Activated CD4-positive, alpha-beta T cell treated with anti-CD3 and anti-CD28 coated beads, Interleukin-2, amount 10 ng/mL, durations not matched to agents 7 days and 5 days (primary cell): ENCODE measurements around the gene SH3D19. TPM values are rescaled to one million over a fixed set of nuclear protein-coding genes. Genes with fewer than 3 reads are reported as not detected.

Experiments used
- CTCF ChIA-PET: fragments of 350-600 bp; sonication (Branson Sonifier 250); formaldehyde crosslinking; loops from one replicate; lab custom pipeline; 2021; ENCODE audit warnings: antibody characterized with exemption; lab: Charles Lee
- POLR2A ChIA-PET: fragments of 350-600 bp; sonication (Branson Sonifier 250); formaldehyde crosslinking; loops from one replicate; lab custom pipeline; 2021; ENCODE audit warnings: antibody characterized with exemption; lab: Charles Lee
- DNase-seq: peaks from one replicate; pipeline ENCODE4 v3.0.0-alpha.2; 2020
- H3K27ac Mint-ChIP-seq: one replicate; pipeline ENCODE4 v1.8.0; 2021; ENCODE audit warnings: mild to moderate bottlenecking, moderate library complexity, mixed read lengths
- H3K27me3 Mint-ChIP-seq: one replicate; pipeline ENCODE4 v1.8.0; 2021; ENCODE audit warnings: mixed read lengths
- H3K36me3 Mint-ChIP-seq: one replicate; pipeline ENCODE4 v1.8.0; 2021; ENCODE audit warnings: low read depth, mixed read lengths
- H3K4me1 Mint-ChIP-seq: one replicate; pipeline ENCODE4 v1.8.0; 2021; ENCODE audit warnings: mixed read lengths
- H3K4me3 Mint-ChIP-seq: one replicate; pipeline ENCODE4 v1.8.0; 2021; ENCODE audit warnings: mild to moderate bottlenecking, moderate library complexity, mixed read lengths
- H3K9me3 Mint-ChIP-seq: one replicate; pipeline ENCODE4 v1.8.0; 2021; ENCODE audit warnings: mixed read lengths
- total RNA-seq, 2 experiments: library from RNA; stranded (reverse); gene quantifications; one replicate each; pipeline ENCODE4 v1.2.3, GENCODE V29; 2021

The SH3D19 gene
- total RNA-seq, 2 experiments from 2014 or later, result not detected

DNA sequence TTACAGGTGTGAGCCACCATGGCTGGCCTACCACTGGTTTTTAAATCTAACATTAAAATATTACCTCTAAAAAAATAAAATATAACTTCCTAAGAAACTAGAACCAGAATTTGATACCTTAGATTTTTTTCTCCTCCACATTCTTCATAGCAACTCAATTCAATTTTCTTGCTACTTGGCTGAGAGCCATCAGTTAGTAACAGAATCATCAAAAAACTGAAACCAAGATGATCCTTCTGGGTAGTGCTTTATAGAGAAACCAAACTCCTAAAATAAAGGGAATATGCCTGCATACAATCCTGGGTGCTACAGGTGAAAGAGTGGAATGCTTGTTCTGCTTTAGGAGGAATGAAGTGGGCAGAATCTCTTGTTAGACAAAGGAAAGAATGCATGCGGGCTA is 161.6 kb downstream of the SH3D19 start:
- Mint-ChIP-seq H3K27ac (no peak overlapping the region), H3K4me1 (no peaks in the 10 kb centered on the region), H3K36me3 (no peaks in the 10 kb centered on the region), H3K27me3 (peaks cover 9% of the 10 kb centered on the region), H3K4me3 (no peak overlapping the region), H3K9me3 (no peaks in the 10 kb centered on the region)
- no peak for DNase-seq
- POLR2A ChIA-PET, result interaction anchor here (0.6 kb wide), 1 partner anchor 18 kb away, joined by 11 read pairs; no protein-coding TSS in a partner anchor
- CTCF ChIA-PET, result interaction anchor here (0.6 to 1.3 kb wide), 2 partner anchors 10 to 1553 kb away, joined by 3 to 4 read pairs; no protein-coding TSS in a partner anchor

GRCh38 chr4:151158979-151159378 is 166.4 kb downstream of the SH3D19 start:
- H3K4me1 Mint-ChIP-seq, result no peaks in the 10 kb centered on the region
- no peak for DNase-seq
- H3K4me3 Mint-ChIP-seq, result no peak overlapping the region
- peaks cover 14% of the 10 kb centered on the region for H3K27me3 Mint-ChIP-seq
- ChIA-PET POLR2A (no interaction called here), CTCF (no interaction called here)
- no peaks in the 10 kb centered on the region for H3K36me3 Mint-ChIP-seq
- H3K9me3 Mint-ChIP-seq, result peaks cover 2% of the 10 kb centered on the region
- H3K27ac Mint-ChIP-seq, result no peak overlapping the region

- Mint-ChIP-seq H3K27me3 (peaks cover 13% of the 10 kb centered on the region), H3K4me1 (no peaks in the 10 kb centered on the region), H3K9me3 (peaks cover 2% of the 10 kb centered on the region), H3K4me3 (no peak overlapping the region), H3K36me3 (no peaks in the 10 kb centered on the region), H3K27ac (peak overlapping the region; percentile 4)
- no peak for DNase-seq
- ChIA-PET CTCF (no interaction called here), POLR2A (no interaction called here)
Observed at GRCh38 chr4:151157543-151157942, 167.9 kb downstream of the SH3D19 start.

GRCh38 chr4:151153585-151153984 is 171.8 kb downstream of the SH3D19 start:
- Mint-ChIP-seq H3K36me3 (no peaks in the 10 kb centered on the region), H3K9me3 (peaks cover 2% of the 10 kb centered on the region), H3K27me3 (peaks cover 12% of the 10 kb centered on the region), H3K27ac (no peak overlapping the region), H3K4me1 (no peaks in the 10 kb centered on the region), H3K4me3 (no peak overlapping the region)
- ChIA-PET POLR2A (no interaction called here), CTCF (interaction anchor here (0.6 to 1.0 kb wide), 2 partner anchors 22 to 70 kb away, joined by 3 read pairs; no protein-coding TSS in a partner anchor)
- DNase-seq, result no peak

GRCh38 chr4:151152028-151152427 is 173.4 kb downstream of the SH3D19 start:
- peaks cover 12% of the 10 kb centered on the region for H3K27me3 Mint-ChIP-seq
- ChIA-PET CTCF (interaction anchor here (0.9 kb wide), 1 partner anchor 11 kb away, joined by 5 read pairs; no protein-coding TSS in a partner anchor), POLR2A (no interaction called here)
- no peaks in the 10 kb centered on the region for H3K36me3 Mint-ChIP-seq
- H3K27ac Mint-ChIP-seq, result no peak overlapping the region
- DNase-seq, result no peak
- H3K4me3 Mint-ChIP-seq, result no peak overlapping the region
- H3K4me1 Mint-ChIP-seq, result no peaks in the 10 kb centered on the region
- H3K9me3 Mint-ChIP-seq, result no peaks in the 10 kb centered on the region

GRCh38 chr4:151150821-151151580 is 174.4 kb downstream of the SH3D19 start:
- H3K27ac Mint-ChIP-seq, result no peak overlapping the region

GRCh38 chr4:151148261-151148660 is 177.1 kb downstream of the SH3D19 start:
- H3K9me3 Mint-ChIP-seq, result no peaks in the 10 kb centered on the region
- no peaks in the 10 kb centered on the region for H3K4me1 Mint-ChIP-seq
- DNase-seq, result no peak
- no peaks in the 10 kb centered on the region for H3K36me3 Mint-ChIP-seq
- H3K27me3 Mint-ChIP-seq, result peaks cover 4% of the 10 kb centered on the region
- CTCF ChIA-PET, result no interaction called here
- H3K4me3 Mint-ChIP-seq, result no peak overlapping the region
- POLR2A ChIA-PET, result no interaction called here
- H3K27ac Mint-ChIP-seq, result no peak overlapping the region

More at GRCh38 chr4:151150821-151151580, 174.4 kb downstream of the SH3D19 start:
- CTCF ChIA-PET, result interaction anchor here (0.9 kb wide), 1 partner anchor 10 kb away, joined by 5 read pairs; no protein-coding TSS in a partner anchor
- Mint-ChIP-seq H3K4me3 (no peak overlapping the region), H3K9me3 (no peaks in the 10 kb centered on the region), H3K36me3 (no peaks in the 10 kb centered on the region), H3K27me3 (peaks cover 4% of the 10 kb centered on the region), H3K4me1 (no peaks in the 10 kb centered on the region)
- POLR2A ChIA-PET, result no interaction called here
- no peak for DNase-seq

DNA sequence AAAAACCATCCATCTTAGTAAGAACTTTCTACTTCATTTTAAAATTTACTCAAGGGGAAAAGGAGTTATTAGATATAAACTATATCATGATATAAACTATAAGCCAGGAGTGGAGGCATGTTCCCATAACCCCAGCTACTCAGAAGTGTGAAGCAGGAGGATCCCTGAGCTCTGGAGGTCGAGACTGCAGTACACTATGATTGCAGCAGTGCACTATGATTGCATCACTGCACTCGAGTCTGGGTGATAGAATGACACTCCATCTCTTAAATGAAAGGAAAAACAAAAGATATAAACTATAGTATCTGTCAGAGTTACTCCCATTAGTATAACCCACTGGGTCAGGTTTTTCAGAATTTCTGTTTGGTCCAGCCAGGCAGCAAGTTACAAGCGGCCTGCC is 178.4 kb downstream of the SH3D19 start:
- no peak overlapping the region for H3K4me3 Mint-ChIP-seq
- peaks cover 4% of the 10 kb centered on the region for H3K27me3 Mint-ChIP-seq
- no peak for DNase-seq
- H3K27ac Mint-ChIP-seq, result no peak overlapping the region
- H3K4me1 Mint-ChIP-seq, result no peaks in the 10 kb centered on the region
- ChIA-PET POLR2A (no interaction called here), CTCF (no interaction called here)
- H3K9me3 Mint-ChIP-seq, result no peaks in the 10 kb centered on the region
- H3K36me3 Mint-ChIP-seq, result no peaks in the 10 kb centered on the region

DNA sequence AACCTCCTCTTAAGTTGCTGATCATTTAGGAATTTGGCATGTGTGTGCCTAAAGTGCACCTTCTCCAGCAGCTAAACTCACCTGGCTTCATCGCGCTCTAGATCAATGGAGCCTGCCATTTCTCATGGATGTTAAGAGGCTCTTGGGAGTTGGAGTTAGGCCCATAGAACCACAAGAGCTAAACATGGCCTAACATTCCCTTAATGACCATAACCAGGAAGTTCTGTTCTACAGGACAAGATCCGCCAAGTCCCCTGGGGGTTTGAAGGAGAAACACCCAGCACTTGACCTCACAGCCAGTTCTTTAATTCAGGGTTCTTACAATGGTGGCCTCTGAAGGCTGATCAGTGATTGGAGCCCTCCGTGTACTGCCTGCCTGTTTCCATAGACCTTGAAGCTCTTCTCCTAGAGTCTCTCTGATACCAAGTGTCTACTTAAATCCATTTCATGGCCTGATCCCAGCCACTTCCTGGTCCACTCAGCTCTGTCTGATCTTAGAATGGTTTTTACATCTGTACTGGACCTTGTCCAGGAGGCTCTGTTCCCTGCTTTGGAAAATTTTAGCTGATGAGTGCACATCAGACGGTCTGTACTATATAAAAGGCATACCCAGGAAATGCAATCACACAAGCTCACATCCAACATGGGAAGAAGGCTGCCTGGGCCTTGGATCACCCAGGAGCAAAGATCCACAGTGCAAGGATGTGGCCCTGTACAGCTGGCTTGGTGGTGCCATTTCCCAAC is 180.9 kb downstream of the SH3D19 start:
- peaks cover 2% of the 10 kb centered on the region for H3K27me3 Mint-ChIP-seq
- H3K36me3 Mint-ChIP-seq, result no peaks in the 10 kb centered on the region
- no peak overlapping the region for H3K4me3 Mint-ChIP-seq
- no peak overlapping the region for H3K27ac Mint-ChIP-seq
- no peaks in the 10 kb centered on the region for H3K9me3 Mint-ChIP-seq
- CTCF ChIA-PET, result no interaction called here
- H3K4me1 Mint-ChIP-seq, result no peaks in the 10 kb centered on the region
- DNase-seq, result no peak
- POLR2A ChIA-PET, result no interaction called here

- H3K36me3 Mint-ChIP-seq, result no peaks in the 10 kb centered on the region
- no peak overlapping the region for H3K4me3 Mint-ChIP-seq
Observed at GRCh38 chr4:151143811-151144210, 181.6 kb downstream of the SH3D19 start.

GRCh38 chr4:151143162-151143561 is 182.2 kb downstream of the SH3D19 start:
- Mint-ChIP-seq H3K27me3 (peaks cover 2% of the 10 kb centered on the region), H3K4me3 (no peak overlapping the region), H3K9me3 (no peaks in the 10 kb centered on the region), H3K27ac (no peak overlapping the region), H3K36me3 (no peaks in the 10 kb centered on the region), H3K4me1 (no peaks in the 10 kb centered on the region)
- no peak for DNase-seq
- POLR2A ChIA-PET, result no interaction called here
- CTCF ChIA-PET, result no interaction called here

More at GRCh38 chr4:151143811-151144210, 181.6 kb downstream of the SH3D19 start:
- POLR2A ChIA-PET, result no interaction called here
- peaks cover 2% of the 10 kb centered on the region for H3K27me3 Mint-ChIP-seq
- DNase-seq, result no peak
- no peaks in the 10 kb centered on the region for H3K4me1 Mint-ChIP-seq
- no peak overlapping the region for H3K27ac Mint-ChIP-seq
- H3K9me3 Mint-ChIP-seq, result no peaks in the 10 kb centered on the region
- CTCF ChIA-PET, result no interaction called here

GRCh38 chr4:151142758-151143157 is 182.6 kb downstream of the SH3D19 start:
- no peaks in the 10 kb centered on the region for H3K4me1 Mint-ChIP-seq
- H3K27me3 Mint-ChIP-seq, result peaks cover 2% of the 10 kb centered on the region
- no peak overlapping the region for H3K4me3 Mint-ChIP-seq
- CTCF ChIA-PET, result no interaction called here
- POLR2A ChIA-PET, result no interaction called here
- H3K27ac Mint-ChIP-seq, result no peak overlapping the region
- no peaks in the 10 kb centered on the region for H3K36me3 Mint-ChIP-seq
- DNase-seq, result no peak
- H3K9me3 Mint-ChIP-seq, result no peaks in the 10 kb centered on the region

DNA sequence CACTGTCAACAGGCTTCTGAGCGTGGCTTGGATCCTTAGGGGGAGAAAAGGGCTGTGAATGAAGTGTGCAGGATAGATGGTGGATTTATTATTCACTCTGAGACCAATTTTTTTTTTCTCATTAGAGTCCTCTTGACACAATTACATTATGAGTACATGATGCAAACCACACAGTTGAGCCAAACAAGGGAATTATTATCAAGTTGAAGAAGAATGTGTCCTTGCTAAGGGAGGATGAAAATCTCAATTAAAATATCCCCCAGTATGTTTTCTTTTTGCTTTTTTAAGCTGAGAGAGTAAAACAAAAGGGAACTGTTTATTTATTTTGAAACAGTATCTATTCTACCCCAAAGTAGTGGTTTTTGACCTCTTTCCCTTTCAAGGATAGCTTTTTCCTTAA is 185.6 kb downstream of the SH3D19 start:
- H3K4me1 Mint-ChIP-seq, result no peaks in the 10 kb centered on the region
- H3K27me3 Mint-ChIP-seq, result peaks cover 2% of the 10 kb centered on the region
- DNase-seq, result no peak
- no peaks in the 10 kb centered on the region for H3K36me3 Mint-ChIP-seq
- H3K27ac Mint-ChIP-seq, result no peak overlapping the region
- H3K9me3 Mint-ChIP-seq, result no peaks in the 10 kb centered on the region
- CTCF ChIA-PET, result interaction anchor here (0.9 to 1.0 kb wide), 2 partner anchors 15 to 639 kb away, joined by 3 read pairs; no protein-coding TSS in a partner anchor
- POLR2A ChIA-PET, result no interaction called here
- no peak overlapping the region for H3K4me3 Mint-ChIP-seq
